ENCODE results near the gene GRIN3B.

The GRIN3B gene

GRCh38 chr19:984165-984967 lies 15.9 kb upstream of the GRIN3B start, which contains the start of gene WDR18:
WDR18 (plus strand) TSS chr19:984345; CDS start chr19:984354, 9 bp downstream.
- TF ChIP-seq USF1 (IDR thresholded peaks at IDR 0.05) = peak; percentile 72
- no peak for TF ChIP-seq REST (IDR thresholded peaks at IDR 0.05; ENCODE audit: low read depth)
- TF ChIP-seq NFIC (IDR thresholded peaks at IDR 0.05) = 0 out of 2 replicates have a peak, but pooled peaks have one; percentile 22
- peak; percentile 41; the same call in 1 of the 2 replicates for TF ChIP-seq ZBTB7A (IDR thresholded peaks at IDR 0.05; ENCODE audit: low read depth)
- 0 out of 2 replicates have a peak, but pooled peaks have one; percentile 41 for TF ChIP-seq EGR1 (IDR thresholded peaks at IDR 0.05)
- TF ChIP-seq CREB1 (IDR thresholded peaks at IDR 0.05; ENCODE audit: low read depth) = peak; percentile 93
- peak; percentile 99 for TF ChIP-seq YY1 (IDR thresholded peaks at IDR 0.05; ENCODE audit: low read depth)
- no peak for TF ChIP-seq CEBPB (IDR thresholded peaks at IDR 0.05)
- no peak for TF ChIP-seq FOXM1 (IDR thresholded peaks at IDR 0.05; ENCODE audit: borderline replicate concordance, low read depth)
- TF ChIP-seq TCF12 (IDR thresholded peaks at IDR 0.05; ENCODE audit: low read depth) = peak; percentile 53; the same call in 1 of the 2 replicates
- peak; percentile 77 for TF ChIP-seq TAF1 (IDR thresholded peaks at IDR 0.05; ENCODE audit: low read depth)
- no peak for TF ChIP-seq EP300 (IDR thresholded peaks at IDR 0.05; ENCODE audit: borderline replicate concordance)
- 0 out of 2 replicates have a peak, but pooled peaks have one; percentile 20 for TF ChIP-seq TEAD4 (IDR thresholded peaks at IDR 0.05)
- peak; percentile 93 for TF ChIP-seq MAX (IDR thresholded peaks at IDR 0.05)

- TF ChIP-seq REST (IDR thresholded peaks at IDR 0.05; ENCODE audit: low read depth) (no peak), NFIC (IDR thresholded peaks at IDR 0.05) (no peak), EP300 (IDR thresholded peaks at IDR 0.05; ENCODE audit: borderline replicate concordance) (no peak), USF1 (IDR thresholded peaks at IDR 0.05) (no peak), CREB1 (IDR thresholded peaks at IDR 0.05; ENCODE audit: low read depth) (no peak), ZBTB7A (IDR thresholded peaks at IDR 0.05; ENCODE audit: low read depth) (no peak), MAX (IDR thresholded peaks at IDR 0.05) (no peak), RAD21 (IDR thresholded peaks at IDR 0.05; ENCODE audit: low read depth) (no peak), YY1 (IDR thresholded peaks at IDR 0.05; ENCODE audit: low read depth) (no peak), TCF12 (IDR thresholded peaks at IDR 0.05; ENCODE audit: low read depth) (no peak), TEAD4 (IDR thresholded peaks at IDR 0.05) (no peak), FOXM1 (IDR thresholded peaks at IDR 0.05; ENCODE audit: borderline replicate concordance, low read depth) (no peak), TAF1 (IDR thresholded peaks at IDR 0.05; ENCODE audit: low read depth) (no peak), EGR1 (IDR thresholded peaks at IDR 0.05) (no peak), CEBPB (IDR thresholded peaks at IDR 0.05) (no peak)
Measured at GRCh38 chr19:986083-986482, 14.1 kb upstream of the GRIN3B start.

GRCh38 chr19:988081-988480 lies 12.1 kb upstream of the GRIN3B start:
- TF ChIP-seq EP300 (IDR thresholded peaks at IDR 0.05; ENCODE audit: borderline replicate concordance) (peak; percentile 37; the same call in 1 of the 2 replicates), USF1 (IDR thresholded peaks at IDR 0.05) (no peak), EGR1 (IDR thresholded peaks at IDR 0.05) (peak; percentile 47; the same call in 1 of the 2 replicates), FOXM1 (IDR thresholded peaks at IDR 0.05; ENCODE audit: borderline replicate concordance, low read depth) (no peak), MAX (IDR thresholded peaks at IDR 0.05) (0 out of 2 replicates have a peak, but pooled peaks have one; percentile 13)

- TF ChIP-seq TCF12 (IDR thresholded peaks at IDR 0.05; ENCODE audit: low read depth) (no peak), EP300 (IDR thresholded peaks at IDR 0.05; ENCODE audit: borderline replicate concordance) (no peak), TEAD4 (IDR thresholded peaks at IDR 0.05) (no peak), USF1 (IDR thresholded peaks at IDR 0.05) (no peak), MAX (IDR thresholded peaks at IDR 0.05) (no peak), EGR1 (IDR thresholded peaks at IDR 0.05) (no peak), NFIC (IDR thresholded peaks at IDR 0.05) (no peak), CREB1 (IDR thresholded peaks at IDR 0.05; ENCODE audit: low read depth) (no peak), TAF1 (IDR thresholded peaks at IDR 0.05; ENCODE audit: low read depth) (no peak), ZBTB7A (IDR thresholded peaks at IDR 0.05; ENCODE audit: low read depth) (no peak), CEBPB (IDR thresholded peaks at IDR 0.05) (no peak), YY1 (IDR thresholded peaks at IDR 0.05; ENCODE audit: low read depth) (no peak), RAD21 (IDR thresholded peaks at IDR 0.05; ENCODE audit: low read depth) (no peak), REST (IDR thresholded peaks at IDR 0.05; ENCODE audit: low read depth) (no peak), FOXM1 (IDR thresholded peaks at IDR 0.05; ENCODE audit: borderline replicate concordance, low read depth) (no peak)
Measured at GRCh38 chr19:988510-988909, 11.7 kb upstream of the GRIN3B start.
